GM19397 (cell line): ENCODE results near the gene ZNF778.
"Not testable (repeated sequence)": the region's sequence is repeated elsewhere in the genome, so short reads cannot be mapped to it uniquely, and the experiment has no call there.

ENCODE experiments used
- ATAC-seq: cut with Tn5 transposase; IDR thresholded peaks from one replicate; pipeline ENCODE4 v1.9.1; 2021; ENCODE audit warnings: mild to moderate bottlenecking, moderate library complexity; ENCODE audit not compliant: unreplicated experiment

The ZNF778 gene

GRCh38 chr16:89179656-89180315 is 37.7 kb upstream of the ZNF778 start:
- ATAC-seq, result no peak

GRCh38 chr16:89183463-89183862 is 34.0 kb upstream of the ZNF778 start:
- no peak for ATAC-seq

DNA sequence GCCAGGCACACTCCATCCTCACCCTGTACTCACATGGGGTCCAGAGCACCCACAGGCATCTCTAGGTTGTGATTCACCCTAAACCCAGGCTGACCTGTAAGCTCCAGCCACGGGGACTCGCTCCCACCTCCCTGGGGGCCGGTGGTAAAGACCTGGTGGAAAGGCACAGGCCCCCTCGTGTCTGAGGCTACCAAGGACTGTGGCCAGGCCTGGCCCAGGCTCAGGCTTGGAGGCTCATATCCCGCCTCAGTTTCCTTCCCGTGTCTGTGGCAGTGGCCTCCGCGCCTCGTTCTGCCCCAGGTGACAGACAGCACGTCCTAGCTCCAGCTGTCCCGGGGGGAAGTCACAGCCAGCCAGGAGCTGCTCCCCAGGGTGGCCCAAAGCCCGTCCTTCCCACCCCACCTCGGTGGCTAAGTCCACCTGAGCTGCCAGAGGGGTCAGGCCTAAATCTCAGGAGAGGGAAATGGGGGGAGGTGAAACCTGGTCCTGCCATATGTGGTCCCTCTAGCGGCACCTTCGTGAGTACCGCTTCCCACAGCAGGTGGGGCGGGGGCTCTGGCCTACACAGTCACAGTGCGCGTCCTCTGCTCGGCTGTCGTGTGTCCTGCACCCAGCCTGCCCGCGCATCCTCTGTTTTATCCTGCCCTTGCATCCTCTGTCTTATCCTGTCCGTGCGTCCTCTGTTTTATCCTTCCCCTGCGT is 33.4 kb upstream of the ZNF778 start:
- ATAC-seq, result no peak

DNA sequence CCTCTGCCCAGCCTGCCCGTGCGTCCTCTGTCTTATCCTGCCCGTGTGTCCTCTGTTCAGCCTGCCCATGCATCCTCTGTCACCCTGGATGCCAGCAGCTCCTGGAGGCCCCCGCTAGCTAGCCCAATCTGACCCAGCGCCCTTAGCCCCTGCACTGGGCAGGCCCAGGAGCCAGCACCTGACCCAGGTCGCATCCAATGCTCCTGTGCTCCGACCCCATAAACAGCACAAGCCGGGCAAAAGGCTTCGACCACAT is 32.9 kb upstream of the ZNF778 start:
- no peak for ATAC-seq

DNA sequence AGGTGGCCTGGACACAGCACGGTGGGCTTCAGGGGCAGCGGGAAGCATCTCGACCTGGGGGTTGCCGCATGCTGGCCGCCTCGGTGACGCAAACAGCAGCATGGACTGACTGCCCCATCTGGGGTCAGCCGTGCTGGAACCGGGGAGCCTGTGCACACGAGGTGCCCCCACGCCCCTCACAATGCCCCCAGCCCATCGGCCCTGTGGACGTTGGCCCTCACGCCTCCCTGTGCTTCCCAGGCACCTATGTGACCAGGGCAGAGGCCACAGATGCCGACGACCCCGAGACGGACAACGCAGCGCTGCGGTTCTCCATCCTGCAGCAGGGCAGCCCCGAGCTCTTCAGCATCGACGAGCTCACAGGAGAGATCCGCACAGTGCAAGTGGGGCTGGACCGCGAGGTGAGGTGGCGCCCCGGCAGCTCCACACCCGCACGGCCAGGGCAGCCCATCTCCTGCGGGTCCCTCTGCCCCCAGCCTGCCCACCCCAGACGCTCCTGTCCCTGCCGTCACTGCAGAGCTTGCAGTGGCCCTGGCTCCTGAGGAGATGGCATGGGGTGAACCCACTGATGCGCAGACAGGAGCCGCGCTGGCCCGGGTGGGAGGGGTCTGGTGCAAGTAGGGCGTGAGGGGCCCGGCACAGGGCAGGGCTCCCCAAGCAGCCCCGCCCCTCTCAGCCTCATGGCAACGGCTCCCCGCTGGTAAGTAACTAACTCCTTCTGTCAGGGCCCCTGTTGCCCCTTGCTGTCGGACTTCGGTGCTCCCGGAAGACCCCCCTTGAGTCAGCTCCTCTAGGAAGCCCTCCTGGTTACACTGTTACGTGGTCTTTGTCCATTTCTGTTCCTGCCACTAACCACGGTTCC is 32.3 kb upstream of the ZNF778 start:
- ATAC-seq, result no peak

- not testable (repeated sequence) for ATAC-seq
Observed at GRCh38 chr16:89185887-89186592, 31.5 kb upstream of the ZNF778 start.

DNA sequence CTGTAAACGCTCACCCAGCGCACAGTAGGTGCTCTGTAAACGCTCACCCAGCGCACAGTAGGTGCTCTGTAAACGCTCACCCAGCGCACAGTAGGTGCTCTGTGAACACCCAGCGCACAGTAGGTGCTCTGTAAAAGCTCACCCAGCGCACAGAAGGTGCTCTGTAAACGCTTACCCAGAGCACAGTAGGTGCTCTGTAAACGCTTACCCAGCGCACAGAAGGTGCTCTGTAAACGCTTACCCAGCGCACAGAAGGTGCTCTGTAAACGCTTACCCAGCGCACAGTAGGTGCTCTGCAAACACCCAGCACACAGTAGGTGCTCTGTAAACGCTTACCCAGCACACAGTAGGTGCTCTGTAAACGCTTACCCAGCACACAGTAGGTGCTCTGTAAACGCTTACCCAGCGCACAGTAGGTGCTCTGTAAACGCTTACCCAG is 30.9 kb upstream of the ZNF778 start:
- ATAC-seq, result not testable (repeated sequence)

DNA sequence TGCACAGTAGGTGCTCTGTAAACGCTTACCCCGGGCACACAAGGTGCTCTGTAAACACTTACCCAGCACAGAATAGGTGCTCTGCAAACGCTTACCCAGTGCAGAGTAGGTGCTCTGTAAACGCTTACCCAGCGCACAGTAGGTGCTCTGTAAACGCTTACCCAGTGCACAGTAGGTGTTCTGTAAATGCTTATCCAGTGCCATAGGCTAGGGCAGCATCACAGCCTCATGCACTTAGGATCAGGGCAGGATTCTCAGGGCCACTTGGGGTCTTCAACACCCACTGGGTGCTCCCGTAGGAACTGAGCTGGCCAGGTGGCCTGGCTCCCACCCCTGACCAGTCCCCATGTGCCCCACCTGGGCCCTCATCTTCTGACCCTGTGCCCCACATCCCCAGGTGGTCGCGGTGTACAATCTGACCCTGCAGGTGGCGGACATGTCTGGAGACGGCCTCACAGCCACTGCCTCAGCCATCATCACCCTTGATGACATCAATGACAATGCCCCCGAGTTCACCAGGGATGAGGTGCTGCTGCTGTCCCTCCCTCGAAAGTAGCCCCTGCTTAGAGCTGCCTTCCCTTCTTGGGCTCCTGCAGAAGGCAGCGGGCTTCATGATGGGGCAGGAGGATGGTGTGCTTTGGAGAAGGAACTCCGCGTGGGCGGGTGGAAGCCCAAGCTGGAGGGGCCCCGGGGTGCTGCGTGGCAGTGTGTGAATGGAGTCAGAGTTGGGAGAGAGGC is 30.3 kb upstream of the ZNF778 start:
- no peak for ATAC-seq

DNA sequence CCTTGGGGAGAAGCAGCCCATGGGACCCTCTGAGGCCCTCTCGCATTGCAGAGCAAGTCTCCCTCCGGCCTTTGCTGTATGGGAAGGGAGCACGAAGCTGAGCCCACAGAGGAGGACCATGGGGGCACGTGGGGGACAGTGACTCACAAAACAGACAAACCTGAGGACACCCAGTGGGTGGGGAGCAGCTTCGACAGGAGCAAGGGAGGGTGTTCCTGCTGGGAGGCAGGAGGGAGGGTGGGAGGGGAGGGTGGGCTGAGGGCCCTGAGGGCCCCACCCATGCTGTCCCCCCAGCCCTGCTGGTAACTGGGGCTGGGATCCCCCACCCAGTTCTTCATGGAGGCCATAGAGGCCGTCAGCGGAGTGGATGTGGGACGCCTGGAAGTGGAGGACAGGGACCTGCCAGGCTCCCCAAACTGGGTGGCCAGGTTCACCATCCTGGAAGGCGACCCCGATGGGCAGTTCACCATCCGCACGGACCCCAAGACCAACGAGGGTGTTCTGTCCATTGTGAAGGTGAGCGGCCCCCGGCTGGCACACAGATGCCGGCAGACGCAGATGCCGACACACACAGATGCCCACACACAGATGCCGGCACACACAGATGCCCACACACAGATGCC is 29.6 kb upstream of the ZNF778 start:
- no peak for ATAC-seq

DNA sequence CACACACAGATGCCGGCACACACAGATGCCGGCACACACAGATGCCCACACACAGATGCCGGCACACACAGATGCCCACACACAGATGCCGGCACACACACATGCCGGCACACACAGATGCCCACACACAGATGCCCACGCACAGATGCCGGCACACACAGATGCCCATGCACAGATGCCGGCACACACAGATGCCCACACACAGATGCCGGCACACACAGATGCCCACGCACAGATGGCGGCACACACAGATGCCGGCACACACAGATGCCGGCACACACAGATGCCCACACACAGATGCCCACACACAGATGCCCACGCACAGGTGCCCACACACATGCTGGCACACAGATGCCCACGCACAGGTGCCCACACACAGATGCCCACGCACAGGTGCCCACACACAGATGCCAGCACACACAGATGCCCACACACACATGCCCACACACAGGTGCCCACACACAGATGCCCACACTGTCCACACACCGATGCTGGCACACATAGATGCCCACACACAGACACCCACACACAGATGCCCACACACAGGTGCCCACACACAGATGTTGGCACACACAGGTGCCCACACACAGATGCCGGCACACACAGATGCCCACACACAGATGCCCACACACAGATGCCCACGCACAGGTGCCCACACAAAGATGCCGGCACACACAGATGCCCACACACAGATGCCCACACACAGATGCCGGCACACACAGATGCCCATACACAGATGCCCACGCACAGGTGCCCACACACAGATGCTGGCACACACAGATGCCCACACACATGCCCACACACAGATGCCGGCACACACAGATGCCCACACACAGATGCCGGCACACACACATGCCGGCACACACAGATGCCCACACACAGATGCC is 28.8 kb upstream of the ZNF778 start:
- ATAC-seq, result not testable (repeated sequence)

DNA sequence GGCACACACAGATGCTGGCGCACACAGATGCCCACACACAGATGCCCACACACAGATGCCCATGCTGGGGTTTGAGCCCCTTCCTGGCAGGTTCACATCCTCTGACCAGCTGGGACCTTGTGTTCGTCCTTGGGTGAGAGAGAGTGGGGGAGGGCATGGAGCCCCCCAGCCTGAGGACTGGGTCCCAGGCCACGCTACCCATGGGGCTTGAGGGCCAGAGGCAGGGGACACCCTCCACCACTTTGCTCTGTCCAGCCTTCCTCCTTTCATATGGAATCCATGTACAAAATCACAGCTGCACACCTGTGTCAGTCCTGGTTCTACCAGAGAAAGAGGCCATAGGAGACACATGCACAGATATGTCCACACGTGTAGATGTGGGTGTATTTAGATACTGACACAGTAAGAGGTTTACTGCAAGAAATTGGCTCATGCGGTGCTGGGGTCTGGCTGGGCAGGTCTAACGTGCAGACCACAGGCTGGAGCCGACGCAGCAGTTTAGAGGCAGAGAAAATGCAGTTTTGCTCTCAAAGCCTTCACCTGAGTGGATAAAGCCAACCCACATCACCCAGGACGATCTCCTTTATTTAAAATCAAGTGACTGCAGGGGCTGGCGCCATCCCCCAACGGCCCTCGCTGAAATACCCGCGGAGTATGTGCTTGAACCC is 28.0 kb upstream of the ZNF778 start:
- ATAC-seq, result no peak

GRCh38 chr16:89190150-89190958 is 27.1 kb upstream of the ZNF778 start:
- ATAC-seq, result no peak

GRCh38 chr16:89191033-89191900 is 26.2 kb upstream of the ZNF778 start:
- no peak for ATAC-seq

DNA sequence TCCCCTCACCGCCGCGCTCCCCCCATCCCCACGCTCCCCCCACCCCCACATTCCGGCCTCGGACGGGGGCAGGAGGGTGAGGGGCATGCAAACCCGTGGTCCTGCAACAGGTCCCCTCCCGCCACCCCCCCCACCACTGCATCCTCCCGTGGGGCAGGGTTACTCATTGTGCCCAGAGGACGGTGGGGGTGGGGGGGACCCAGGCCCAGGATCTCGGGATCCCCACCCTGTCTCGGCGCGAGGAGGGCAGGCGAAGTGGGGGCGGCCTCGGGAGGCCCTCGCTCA is 25.7 kb upstream of the ZNF778 start:
- ATAC-seq, result no peak

DNA sequence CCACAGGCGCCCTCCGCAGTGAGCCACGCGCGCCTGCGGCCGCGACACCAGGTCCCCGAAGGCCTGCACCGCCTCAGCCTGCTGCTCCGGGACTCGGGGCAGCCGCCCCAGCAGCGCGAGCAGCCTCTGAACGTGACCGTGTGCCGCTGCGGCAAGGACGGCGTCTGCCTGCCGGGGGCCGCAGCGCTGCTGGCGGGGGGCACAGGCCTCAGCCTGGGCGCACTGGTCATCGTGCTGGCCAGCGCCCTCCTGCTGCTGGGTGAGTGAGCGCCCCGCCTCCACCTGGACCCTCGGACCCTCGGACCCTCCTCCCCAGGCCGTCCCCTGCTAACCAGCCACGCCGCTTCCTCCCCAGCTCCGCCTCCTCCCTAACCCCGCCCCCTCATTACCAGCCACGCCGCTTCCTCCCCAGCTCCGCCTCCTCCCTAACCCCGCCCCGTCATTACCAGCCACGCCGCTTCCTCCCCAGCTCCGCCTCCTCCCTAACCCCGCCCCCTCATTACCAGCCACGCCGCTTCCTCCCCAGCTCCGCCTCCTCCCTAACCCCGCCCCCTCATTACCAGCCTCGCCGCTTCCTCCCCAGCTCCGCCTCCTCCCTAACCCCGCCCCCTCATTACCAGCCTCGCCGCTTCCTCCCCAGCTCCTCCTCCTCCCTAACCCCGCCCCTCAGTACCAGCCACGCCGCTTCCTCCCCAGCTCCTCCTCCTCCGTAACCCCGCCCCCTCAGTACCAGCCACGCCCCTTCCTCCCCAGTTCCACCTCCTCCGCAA is 25.1 kb upstream of the ZNF778 start:
- ATAC-seq, result not testable (repeated sequence)

- ATAC-seq, result no peak
Observed at GRCh38 chr16:89192956-89193575, 24.4 kb upstream of the ZNF778 start.
